H1 (cell line): Measurements from ENCODE around the gene TLX1. TPM values are rescaled to one million over a fixed set of nuclear protein-coding genes. Genes with fewer than 3 reads are reported as not detected.

Source experiments
- EGR1 ChIP-seq: IDR thresholded peaks from 2 replicates; pipeline ENCODE4 v1.6.1; 2011; ENCODE audit warnings: low read depth, low read length, borderline replicate concordance
- POLR2AphosphoS5 ChIP-seq: IDR thresholded peaks from 2 replicates; pipeline ENCODE4 v1.6.1; 2011; ENCODE audit warnings: low read depth, low read length
- polyA plus RNA-seq, 7 experiments: library from polyadenylated mRNA; depleted of rRNA in 3 of 7; stranded (reverse) in 5 of 7; unstranded in 2 of 7; fragments of >200 nt in 5 of 7; fragments of 200-250 nt in 2 of 7; gene quantifications; 1 replicate in 5 of 7; 2 replicates in 1 of 7; 4 replicates in 1 of 7; pipeline versions ENCODE4 v1.2.1 to v1.2.3, GENCODE V29; 2011 to 2013; ENCODE audit warnings: missing spikeins in 2 of 7, mixed read lengths in 2 of 7
- total RNA-seq: library from RNA; stranded (reverse); fragmentation: NEBNext Ultra II Directional; extraction: Animal tissue kit (Norgen Biotek cat#: 25700); gene quantifications from 2 replicates; pipeline ENCODE4 v1.2.1, GENCODE V29; 2021

The TLX1 gene
- total and polyA plus RNA-seq, 2 of the 8 experiments (the other 6 are each of a cell fraction or from before 2014, with no cell fraction given), result not detected

DNA sequence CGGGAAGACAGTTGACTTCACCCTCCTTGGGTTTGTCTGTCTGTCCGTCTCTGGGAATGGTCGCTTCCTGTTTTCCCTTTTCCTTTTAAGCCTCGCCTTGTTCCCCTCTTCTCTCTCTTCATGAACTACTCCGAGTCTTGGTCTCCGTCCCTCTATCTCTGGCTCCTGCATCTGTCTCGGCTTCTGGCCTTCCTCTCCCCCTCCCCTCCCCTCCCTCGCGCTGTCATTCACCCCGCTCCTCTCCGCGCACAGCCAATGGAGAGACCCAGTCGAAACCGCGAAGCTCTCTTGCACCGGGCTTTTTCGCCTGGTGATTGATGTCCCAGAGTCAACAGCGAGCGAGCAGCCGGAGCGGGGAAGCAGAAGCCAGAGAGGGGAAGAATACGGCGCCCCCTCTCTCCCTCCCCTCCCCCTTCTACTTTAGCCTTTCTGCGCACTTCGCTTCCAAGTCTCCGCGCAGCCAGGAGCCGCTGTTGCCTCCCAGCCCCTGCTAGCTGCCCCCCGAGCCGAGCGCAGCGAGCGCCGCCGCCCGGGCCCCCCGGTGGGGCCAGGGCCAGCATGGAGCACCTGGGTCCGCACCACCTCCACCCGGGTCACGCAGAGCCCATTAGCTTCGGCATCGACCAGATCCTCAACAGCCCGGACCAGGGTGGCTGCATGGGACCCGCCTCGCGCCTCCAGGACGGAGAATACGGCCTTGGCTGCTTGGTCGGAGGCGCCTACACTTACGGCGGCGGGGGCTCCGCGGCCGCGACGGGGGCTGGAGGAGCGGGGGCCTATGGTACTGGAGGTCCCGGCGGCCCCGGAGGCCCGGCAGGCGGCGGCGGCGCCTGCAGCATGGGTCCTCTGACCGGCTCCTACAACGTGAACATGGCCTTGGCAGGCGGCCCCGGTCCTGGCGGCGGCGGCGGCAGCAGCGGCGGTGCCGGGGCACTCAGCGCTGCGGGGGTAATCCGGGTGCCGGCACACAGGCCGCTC is at the start of gene TLX1 (continued):
- no peak for TF ChIP-seq POLR2AphosphoS5
- no peak for TF ChIP-seq EGR1
